ENCODE measurements around the gene TGM1. TPM values are rescaled to one million over a fixed set of nuclear protein-coding genes. Genes with fewer than 3 reads are reported as not detected.
A peak's percentile ranks its signal among the peaks of the same experiment; 100 is the strongest.

Gene TGM1
- polyA plus RNA-seq, 1 of the 3 experiments (the other 2 are of a cell fraction) = 2.7 TPM

DNA sequence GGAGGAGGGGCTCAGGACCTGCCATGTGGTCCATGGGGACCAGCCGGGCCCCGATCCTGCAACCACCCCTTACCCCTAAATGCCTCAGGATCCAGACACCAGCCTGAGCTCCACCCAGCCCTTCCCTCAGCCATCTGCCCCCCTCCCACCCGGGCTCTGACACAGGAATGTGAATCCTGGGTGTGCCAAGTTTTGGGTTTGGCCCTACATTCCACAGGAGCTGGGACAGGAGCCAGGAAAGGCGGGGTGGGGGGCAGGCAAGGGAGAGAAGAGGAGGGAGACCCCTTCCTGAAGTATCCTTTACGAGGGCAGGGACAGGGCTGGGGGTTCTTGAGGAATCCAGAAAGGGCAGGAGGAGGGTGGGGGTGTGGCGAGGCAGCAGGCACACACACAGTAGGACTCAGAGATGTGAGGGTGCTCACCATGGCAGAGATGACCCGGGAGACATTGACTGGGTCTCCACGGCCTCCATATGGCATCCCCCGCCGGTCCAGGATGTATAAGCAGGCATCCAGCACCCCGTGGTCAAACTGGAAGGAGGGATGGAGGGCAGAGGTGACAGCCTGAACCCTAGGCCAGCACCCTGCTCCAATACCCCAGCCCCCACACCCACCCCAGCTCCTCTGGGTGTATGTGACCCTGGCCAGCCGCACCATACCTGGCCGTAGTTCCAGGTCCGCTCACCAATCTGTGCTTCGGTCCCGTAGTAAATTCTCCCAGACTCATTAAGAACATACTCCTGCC lies 3.5 kb downstream of the TGM1 start:
- peaks cover 0 to 3% of the 10 kb centered on the region in 2 experiments for H3K36me3 ChIP-seq (replicated peaks in 1 of 2; ENCODE audit: control insufficient read depth in 1 of 2, insufficient read depth in 2 of 2, low read length in 1 of 2)
- H3K27me3 ChIP-seq (ENCODE audit: insufficient read depth) = no peaks in the 10 kb centered on the region
- H3K4me3 ChIP-seq (ENCODE audit: low read depth in 2 of 2, low read length in 1 of 2) = no peak overlapping the region
- H3K9me3 ChIP-seq = no peaks in the 10 kb centered on the region
- H2AFZ ChIP-seq (ENCODE audit: low read depth) = no peak overlapping the region
- peaks cover 0 to 3% of the 10 kb centered on the region in 2 experiments; a peak in 1 of 4 replicates for H3K4me1 ChIP-seq (ENCODE audit: control insufficient read depth in 1 of 2, insufficient read depth in 2 of 2, low read depth in 1 of 2, low read length in 1 of 2)
- WGBS (ENCODE audit: low lambda C conversion rate) = 87% methylated on average over 13 of the region's 16 CpGs
- no peaks in the 10 kb centered on the region for H3K79me2 ChIP-seq (ENCODE audit: insufficient read depth)
- no peak overlapping the region for H3K9ac ChIP-seq
- DNase-seq = no peak
- H3K27ac ChIP-seq (ENCODE audit: low read depth in 2 of 2, low read length in 1 of 2) = no peak overlapping the region
- H4K20me1 ChIP-seq (ENCODE audit: insufficient read depth) = no peaks in the 10 kb centered on the region
- ChIA-PET POLR2A (no interaction called here), CTCF (interaction anchor here (0.7 to 3.9 kb wide), 4 partner anchors 9 to 43 kb away, joined by 3 to 15 read pairs (median 3); partner anchors contain the start of genes MDP1, RABGGTA and TINF2)
- H3K9me2 ChIP-seq = no peaks in the 10 kb centered on the region
- peaks cover 5% of the 10 kb centered on the region for H3F3A ChIP-seq (replicated peaks; ENCODE audit: insufficient read depth)
- TF ChIP-seq FOSL2 (IDR thresholded peaks at IDR 0.05; ENCODE audit: borderline replicate concordance, low read depth) (no peak), NFIC (IDR thresholded peaks at IDR 0.05; ENCODE audit: borderline replicate concordance) (peak; percentile 42)
- H3K4me2 ChIP-seq = no peak overlapping the region

DNA sequence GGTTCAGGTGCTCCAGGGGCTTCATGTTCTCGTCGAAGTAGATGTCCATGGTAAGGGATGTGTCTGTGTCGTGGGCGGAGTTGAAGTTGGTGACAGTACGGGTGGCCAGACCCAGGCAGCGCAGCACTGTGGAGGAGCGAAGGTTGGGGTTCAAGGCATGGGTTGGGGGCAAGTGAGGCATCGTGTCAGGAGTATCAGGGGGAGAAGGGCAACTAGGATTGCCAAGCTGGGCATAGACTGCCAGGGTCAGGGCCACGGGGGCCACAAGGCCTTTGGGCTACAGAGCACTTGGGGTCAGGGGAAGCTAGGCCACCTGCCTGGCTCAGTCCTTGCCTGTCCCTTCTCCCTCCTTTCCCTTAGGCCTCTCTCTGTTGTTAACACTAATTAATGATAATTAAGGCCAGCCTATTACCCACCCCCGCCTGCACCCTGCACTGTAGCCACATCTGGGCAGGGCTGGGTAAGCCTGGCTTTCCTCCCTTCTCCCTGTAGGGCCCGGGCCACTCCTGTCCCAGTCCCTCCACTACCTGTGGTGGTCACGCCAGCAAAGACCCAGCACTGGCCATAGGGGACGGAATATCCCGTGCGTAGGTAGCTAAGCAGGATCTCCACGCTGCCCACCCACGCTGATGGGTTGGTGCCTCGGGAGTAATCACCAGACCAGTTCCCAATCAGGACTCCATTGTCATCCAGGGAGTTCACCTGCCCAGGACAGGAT lies 4.3 kb downstream of the TGM1 start:
- Histone ChIP-seq H3K9me2 (no peaks in the 10 kb centered on the region), H3F3A (replicated peaks; ENCODE audit: insufficient read depth) (peaks cover 5% of the 10 kb centered on the region), H3K4me1 (ENCODE audit: control insufficient read depth in 1 of 2, insufficient read depth in 2 of 2, low read depth in 1 of 2, low read length in 1 of 2) (peaks cover 0 to 3% of the 10 kb centered on the region in 2 experiments; a peak in 1 of 4 replicates), H4K20me1 (ENCODE audit: insufficient read depth) (no peaks in the 10 kb centered on the region), H3K27ac (ENCODE audit: low read depth in 2 of 2, low read length in 1 of 2) (no peak overlapping the region), H3K27me3 (ENCODE audit: insufficient read depth) (no peaks in the 10 kb centered on the region), H3K36me3 (replicated peaks in 1 of 2; ENCODE audit: control insufficient read depth in 1 of 2, insufficient read depth in 2 of 2, low read length in 1 of 2) (peaks cover 0 to 3% of the 10 kb centered on the region in 2 experiments), H3K9ac (no peak overlapping the region), H3K4me2 (no peak overlapping the region), H3K4me3 (ENCODE audit: low read depth in 2 of 2, low read length in 1 of 2) (no peak overlapping the region), H3K79me2 (ENCODE audit: insufficient read depth) (no peaks in the 10 kb centered on the region), H3K9me3 (no peaks in the 10 kb centered on the region), H2AFZ (ENCODE audit: low read depth) (no peak overlapping the region)
- POLR2A ChIA-PET = no interaction called here
- 93% methylated on average over 18 of the region's 18 CpGs for WGBS (ENCODE audit: low lambda C conversion rate)
- no peak for DNase-seq
- CTCF ChIA-PET = interaction anchor here (0.6 to 4.0 kb wide), 6 partner anchors 10 to 265 kb away, joined by 3 to 15 read pairs (median 4); partner anchors contain the start of genes CIDEB, MDP1 and TINF2
- TF ChIP-seq RFX5 (IDR thresholded peaks at IDR 0.05; ENCODE audit: low read length) = no peak
- TF ChIP-seq NRF1 (IDR thresholded peaks at IDR 0.05; ENCODE audit: low read depth, low read length) = no peak
- no peak for TF ChIP-seq SIN3A (IDR thresholded peaks at IDR 0.05; ENCODE audit: borderline replicate concordance, low read depth, low read length)
- TF ChIP-seq, protein P1, sequence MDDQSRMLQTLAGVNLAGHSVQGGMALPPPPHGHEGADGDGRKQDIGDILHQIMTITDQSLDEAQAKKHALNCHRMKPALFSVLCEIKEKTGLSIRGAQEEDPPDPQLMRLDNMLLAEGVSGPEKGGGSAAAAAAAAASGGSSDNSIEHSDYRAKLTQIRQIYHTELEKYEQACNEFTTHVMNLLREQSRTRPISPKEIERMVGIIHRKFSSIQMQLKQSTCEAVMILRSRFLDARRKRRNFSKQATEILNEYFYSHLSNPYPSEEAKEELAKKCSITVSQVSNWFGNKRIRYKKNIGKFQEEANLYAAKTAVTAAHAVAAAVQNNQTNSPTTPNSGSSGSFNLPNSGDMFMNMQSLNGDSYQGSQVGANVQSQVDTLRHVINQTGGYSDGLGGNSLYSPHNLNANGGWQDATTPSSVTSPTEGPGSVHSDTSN (IDR thresholded peaks at IDR 0.05) = no peak
- TF ChIP-seq EP300 (IDR thresholded peaks at IDR 0.05; ENCODE audit: borderline replicate concordance in 1 of 2, low read depth in 1 of 2, low read length in 1 of 2) = no peak

DNA sequence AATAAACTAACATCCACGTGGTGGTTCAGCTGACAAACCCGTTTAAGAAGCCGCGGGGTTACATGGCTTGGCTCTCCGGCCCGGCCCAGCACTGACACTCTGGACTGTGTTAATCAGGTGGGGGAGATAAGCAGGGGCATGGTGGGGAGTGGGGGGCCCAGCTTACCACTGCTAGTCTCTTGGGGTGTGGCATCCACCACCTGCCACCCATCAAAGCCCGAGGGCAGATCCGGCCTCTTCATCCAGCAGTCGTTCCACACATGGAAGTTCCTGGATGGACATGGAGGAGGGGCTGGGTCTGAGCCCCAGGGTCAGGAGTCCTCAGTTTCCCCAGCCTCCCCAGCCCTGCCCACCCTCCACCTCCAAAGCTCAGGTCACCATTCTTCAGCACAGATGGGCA lies 4.9 kb downstream of the TGM1 start:
- Histone ChIP-seq H3K9me2 (no peaks in the 10 kb centered on the region), H3K36me3 (replicated peaks in 1 of 2; ENCODE audit: control insufficient read depth in 1 of 2, insufficient read depth in 2 of 2, low read length in 1 of 2) (peaks cover 0 to 3% of the 10 kb centered on the region in 2 experiments), H3K79me2 (ENCODE audit: insufficient read depth) (no peaks in the 10 kb centered on the region), H3K4me1 (ENCODE audit: control insufficient read depth in 1 of 2, insufficient read depth in 2 of 2, low read depth in 1 of 2, low read length in 1 of 2) (peaks cover 0 to 3% of the 10 kb centered on the region in 2 experiments; a peak in 1 of 4 replicates), H3K9me3 (no peaks in the 10 kb centered on the region), H3F3A (replicated peaks; ENCODE audit: insufficient read depth) (peaks cover 5% of the 10 kb centered on the region), H3K4me3 (ENCODE audit: low read depth in 2 of 2, low read length in 1 of 2) (no peak overlapping the region), H3K27ac (ENCODE audit: low read depth in 2 of 2, low read length in 1 of 2) (no peak overlapping the region), H4K20me1 (ENCODE audit: insufficient read depth) (no peaks in the 10 kb centered on the region), H3K4me2 (no peak overlapping the region), H3K27me3 (ENCODE audit: insufficient read depth) (no peaks in the 10 kb centered on the region), H3K9ac (no peak overlapping the region), H2AFZ (ENCODE audit: low read depth) (no peak overlapping the region)
- POLR2A ChIA-PET = no interaction called here
- DNase-seq = no peak
- TF ChIP-seq, protein P1 (IDR thresholded peaks at IDR 0.05) = no peak
- TF ChIP-seq, protein P2, sequence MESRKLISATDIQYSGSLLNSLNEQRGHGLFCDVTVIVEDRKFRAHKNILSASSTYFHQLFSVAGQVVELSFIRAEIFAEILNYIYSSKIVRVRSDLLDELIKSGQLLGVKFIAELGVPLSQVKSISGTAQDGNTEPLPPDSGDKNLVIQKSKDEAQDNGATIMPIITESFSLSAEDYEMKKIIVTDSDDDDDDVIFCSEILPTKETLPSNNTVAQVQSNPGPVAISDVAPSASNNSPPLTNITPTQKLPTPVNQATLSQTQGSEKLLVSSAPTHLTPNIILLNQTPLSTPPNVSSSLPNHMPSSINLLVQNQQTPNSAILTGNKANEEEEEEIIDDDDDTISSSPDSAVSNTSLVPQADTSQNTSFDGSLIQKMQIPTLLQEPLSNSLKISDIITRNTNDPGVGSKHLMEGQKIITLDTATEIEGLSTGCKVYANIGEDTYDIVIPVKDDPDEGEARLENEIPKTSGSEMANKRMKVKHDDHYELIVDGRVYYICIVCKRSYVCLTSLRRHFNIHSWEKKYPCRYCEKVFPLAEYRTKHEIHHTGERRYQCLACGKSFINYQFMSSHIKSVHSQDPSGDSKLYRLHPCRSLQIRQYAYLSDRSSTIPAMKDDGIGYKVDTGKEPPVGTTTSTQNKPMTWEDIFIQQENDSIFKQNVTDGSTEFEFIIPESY (IDR thresholded peaks at IDR 0.05; ENCODE audit: borderline replicate concordance, low read depth) = no peak
- TF ChIP-seq NRF1 (IDR thresholded peaks at IDR 0.05; ENCODE audit: low read depth, low read length) (no peak), TAF1 (IDR thresholded peaks at IDR 0.05; ENCODE audit: borderline replicate concordance, low read depth, low read length) (no peak)
- WGBS (ENCODE audit: low lambda C conversion rate) = 84% methylated on average over 6 of the region's 9 CpGs
- CTCF ChIA-PET = interaction anchor here (1.0 to 4.0 kb wide), 5 partner anchors 16 to 75 kb away, joined by 3 to 15 read pairs (median 6); partner anchors contain the start of genes CIDEB, MDP1 and TINF2

All from SK-N-SH (cell line).